Spleen (tissue), 7 donors: ENCODE results near the gene CHAF1B.
A peak's percentile ranks its signal among the peaks of the same experiment; 100 is the strongest.

ENCODE experiments used
- CTCF ChIP-seq, 11 experiments: fragments of 200-600 bp in 7 of 11; fragments of 450-650 bp in 4 of 11; sonication (generic) in 4 of 11; IDR thresholded peaks in 8 of 11; conservative IDR thresholded peaks in 3 of 11; 1 replicate in 7 of 11; 2 replicates in 4 of 11; pipeline versions ENCODE4 v1.4.0 to v1.8.0; 2016 to 2021; ENCODE audit warnings: antibody characterized with exemption in 11 of 11, inconsistent platforms in 4 of 11, mild to moderate bottlenecking in 1 of 11
- POLR2A ChIP-seq, 3 donors: fragments of 450-650 bp; IDR thresholded peaks; one replicate each; pipeline ENCODE4 v1.5.1; 2017; ENCODE audit warnings: antibody characterized with exemption in 3 of 3, mild to moderate bottlenecking in 1 of 3
- donor health status: DM: no; HTN: no; CAD: no; lungs with moderate emphysema.
- donor health status: DM: no; HTN: no; CAD: no.
- donor health status: DM: no; HTN: no; CAD: no.

- TF ChIP-seq POLR2A (IDR thresholded peaks at IDR 0.05) (no peak), CTCF (IDR thresholded peaks at IDR 0.05 in 8 of 11, conservative IDR thresholded peaks at IDR 0.05 in 3 of 11) (peak in 4 of 11 experiments; percentile 13 to 24 (median 20))
Measured at GRCh38 chr21:36429947-36430546, 44.9 kb downstream of the CHAF1B start.
